Karpas-422 (cell line): ENCODE results near the gene RGPD8. TPM values are rescaled to one million over a fixed set of nuclear protein-coding genes. Genes with fewer than 3 reads are reported as not detected.

Experiments
- DNase-seq: peaks from one replicate; pipeline ENCODE4 v3.0.0-alpha.2; 2015
- H2AFZ ChIP-seq: fragments of 200-600 bp; sonication (generic); 2 replicates; pipeline ENCODE4 v1.6.1; 2014; ENCODE audit warnings: antibody characterized with exemption, low read length, mixed read lengths
- H3K27ac ChIP-seq: fragments of 200-600 bp; sonication (generic); 2 replicates; pipeline ENCODE4 v1.5.1; 2014; ENCODE audit warnings: mild to moderate bottlenecking, low read length, moderate library complexity
- H3K27me3 ChIP-seq: fragments of 200-600 bp; sonication (generic); 2 replicates; pipeline ENCODE4 v1.6.1; 2014; ENCODE audit warnings: low read length, mixed read lengths
- H3K36me3 ChIP-seq: fragments of 200-600 bp; sonication (generic); 2 replicates; pipeline ENCODE4 v1.6.1; 2014; ENCODE audit warnings: low read length, mixed read lengths; ENCODE audit not compliant: insufficient read depth
- H3K4me1 ChIP-seq: fragments of 200-600 bp; sonication (generic); 2 replicates; pipeline ENCODE4 v1.6.1; 2014; ENCODE audit warnings: mild to moderate bottlenecking, low read length, mixed read lengths
- H3K4me2 ChIP-seq: fragments of 200-600 bp; sonication (generic); 2 replicates; pipeline ENCODE4 v1.6.1; 2014; ENCODE audit warnings: low read length, low read depth, mild to moderate bottlenecking; ENCODE audit not compliant: poor library complexity, severe bottlenecking
- H3K4me3 ChIP-seq: fragments of 200-600 bp; sonication (generic); 2 replicates; pipeline ENCODE4 v1.5.1; 2014; ENCODE audit warnings: mild to moderate bottlenecking, antibody characterized with exemption, low read length, mixed read lengths
- H3K79me2 ChIP-seq: fragments of 200-600 bp; sonication (generic); 2 replicates; pipeline ENCODE4 v1.6.1; 2014; ENCODE audit warnings: mild to moderate bottlenecking, low read length, mixed read lengths
- H3K9ac ChIP-seq: fragments of 200-600 bp; sonication (generic); 2 replicates; pipeline ENCODE4 v1.6.0; 2014; ENCODE audit warnings: low read length
- H3K9me2 ChIP-seq: fragments of 200-600 bp; sonication (generic), shearing (Covaris generic); replicated peaks from 2 replicates; pipeline ENCODE4 v1.6.0; 2014; ENCODE audit warnings: mild to moderate bottlenecking, low read length, moderate library complexity; ENCODE audit not compliant: insufficient read depth
- H3K9me3 ChIP-seq: fragments of 300-700, 200-600 bp; sonication (generic); 2 replicates; pipeline ENCODE4 v1.6.1; 2014; ENCODE audit warnings: low read length, mixed read lengths
- H4K20me1 ChIP-seq: fragments of 200-600 bp; sonication (generic); 2 replicates; pipeline ENCODE4 v1.6.1; 2014; ENCODE audit warnings: mild to moderate bottlenecking, antibody characterized with exemption, low read length, low read depth; ENCODE audit not compliant: insufficient read depth
- total RNA-seq: library from RNA; depleted of rRNA; stranded (reverse); fragments of >200 nt; shearing (Covaris generic); gene quantifications from 2 replicates; pipeline ENCODE4 v1.2.3, GENCODE V29; 2014; ENCODE audit warnings: low replicate concordance

Gene RGPD8
- total RNA-seq, 1 experiment from 2014 or later, result not detected

- Histone ChIP-seq H4K20me1 (no peaks in the 10 kb centered on the region), H3K9me3 (no peaks in the 10 kb centered on the region), H3K79me2 (no peaks in the 10 kb centered on the region), H3K9me2 (no peaks in the 10 kb centered on the region), H3K27me3 (no peaks in the 10 kb centered on the region), H3K9ac (no peak overlapping the region), H3K27ac (no peak overlapping the region), H3K4me3 (no peak overlapping the region), H3K4me1 (no peaks in the 10 kb centered on the region), H3K36me3 (no peaks in the 10 kb centered on the region), H2AFZ (no peak overlapping the region), H3K4me2 (no peak overlapping the region)
- DNase-seq, result no peak
These were observed 41.5 kb upstream of the RGPD8 start for GRCh38 chr2:112474844-112475486.

GRCh38 chr2:112472547-112473263, 39.3 kb upstream of the RGPD8 start:
- H2AFZ ChIP-seq, result no peak overlapping the region
- no peak overlapping the region for H3K4me3 ChIP-seq
- no peak overlapping the region for H3K9ac ChIP-seq
- H3K9me2 ChIP-seq, result no peaks in the 10 kb centered on the region
- no peak overlapping the region for H3K4me2 ChIP-seq
- no peaks in the 10 kb centered on the region for H3K4me1 ChIP-seq
- H3K36me3 ChIP-seq, result no peaks in the 10 kb centered on the region
- no peak overlapping the region for H3K27ac ChIP-seq
- DNase-seq, result no peak
- no peaks in the 10 kb centered on the region for H4K20me1 ChIP-seq
- H3K9me3 ChIP-seq, result no peaks in the 10 kb centered on the region
- no peaks in the 10 kb centered on the region for H3K27me3 ChIP-seq
- H3K79me2 ChIP-seq, result no peaks in the 10 kb centered on the region

- Histone ChIP-seq H3K9me3 (no peaks in the 10 kb centered on the region), H3K4me1 (no peaks in the 10 kb centered on the region), H3K79me2 (no peaks in the 10 kb centered on the region), H3K4me2 (no peak overlapping the region), H3K9ac (no peak overlapping the region), H4K20me1 (no peaks in the 10 kb centered on the region), H3K36me3 (no peaks in the 10 kb centered on the region), H3K9me2 (no peaks in the 10 kb centered on the region), H3K27ac (no peak overlapping the region), H3K27me3 (no peaks in the 10 kb centered on the region; the same call in 1 of the 2 replicates), H2AFZ (no peak overlapping the region), H3K4me3 (no peak overlapping the region)
- no peak for DNase-seq
These were observed 31.9 kb upstream of the RGPD8 start for GRCh38 chr2:112465382-112465781.

- Histone ChIP-seq H3K9ac (no peak overlapping the region), H3K4me3 (no peak overlapping the region), H3K9me2 (no peaks in the 10 kb centered on the region), H3K27ac (no peak overlapping the region), H3K36me3 (no peaks in the 10 kb centered on the region), H3K9me3 (no peaks in the 10 kb centered on the region), H4K20me1 (no peaks in the 10 kb centered on the region), H3K4me2 (no peak overlapping the region), H3K79me2 (no peaks in the 10 kb centered on the region), H3K27me3 (no peaks in the 10 kb centered on the region; the same call in 1 of the 2 replicates), H2AFZ (no peak overlapping the region), H3K4me1 (no peaks in the 10 kb centered on the region)
- DNase-seq, result no peak
These were observed 29.8 kb upstream of the RGPD8 start for GRCh38 chr2:112463256-112463655.

GRCh38 chr2:112462178-112462577, 28.7 kb upstream of the RGPD8 start:
- Histone ChIP-seq H3K9me2 (no peaks in the 10 kb centered on the region), H3K4me2 (no peak overlapping the region), H3K36me3 (no peaks in the 10 kb centered on the region), H3K9ac (no peak overlapping the region), H3K4me1 (no peaks in the 10 kb centered on the region), H3K9me3 (no peaks in the 10 kb centered on the region), H2AFZ (no peak overlapping the region), H3K27ac (no peak overlapping the region), H4K20me1 (no peaks in the 10 kb centered on the region), H3K79me2 (no peaks in the 10 kb centered on the region), H3K4me3 (no peak overlapping the region), H3K27me3 (no peaks in the 10 kb centered on the region; the same call in 1 of the 2 replicates)
- DNase-seq, result no peak

- no peak for DNase-seq
- Histone ChIP-seq H3K9ac (no peak overlapping the region), H3K36me3 (no peaks in the 10 kb centered on the region), H4K20me1 (no peaks in the 10 kb centered on the region), H3K9me3 (no peaks in the 10 kb centered on the region), H3K4me2 (no peak overlapping the region), H3K27me3 (no peaks in the 10 kb centered on the region), H3K79me2 (no peaks in the 10 kb centered on the region), H3K4me1 (no peaks in the 10 kb centered on the region), H3K9me2 (no peaks in the 10 kb centered on the region), H2AFZ (no peak overlapping the region), H3K4me3 (no peak overlapping the region), H3K27ac (no peak overlapping the region)
These were observed 25.9 kb upstream of the RGPD8 start for GRCh38 chr2:112459372-112459771.

GRCh38 chr2:112454586-112454985, 21.1 kb upstream of the RGPD8 start:
- no peak overlapping the region for H3K4me3 ChIP-seq
- H3K27ac ChIP-seq, result no peak overlapping the region
- no peaks in the 10 kb centered on the region for H3K27me3 ChIP-seq
- no peak overlapping the region for H3K9ac ChIP-seq
- H3K9me3 ChIP-seq, result no peaks in the 10 kb centered on the region
- H3K36me3 ChIP-seq, result no peaks in the 10 kb centered on the region
- H3K9me2 ChIP-seq, result no peaks in the 10 kb centered on the region
- no peaks in the 10 kb centered on the region for H4K20me1 ChIP-seq
- H3K79me2 ChIP-seq, result no peaks in the 10 kb centered on the region
- DNase-seq, result no peak
- H3K4me1 ChIP-seq, result no peaks in the 10 kb centered on the region
- no peak overlapping the region for H3K4me2 ChIP-seq
- no peak overlapping the region for H2AFZ ChIP-seq

GRCh38 chr2:112451317-112451716, 17.9 kb upstream of the RGPD8 start:
- H4K20me1 ChIP-seq, result no peaks in the 10 kb centered on the region
- H3K4me1 ChIP-seq, result no peaks in the 10 kb centered on the region
- H3K9me3 ChIP-seq, result no peaks in the 10 kb centered on the region
- no peak overlapping the region for H3K27ac ChIP-seq
- no peaks in the 10 kb centered on the region for H3K9me2 ChIP-seq
- H2AFZ ChIP-seq, result no peak overlapping the region
- DNase-seq, result no peak
- no peaks in the 10 kb centered on the region for H3K36me3 ChIP-seq
- H3K4me2 ChIP-seq, result no peak overlapping the region
- no peaks in the 10 kb centered on the region for H3K27me3 ChIP-seq
- no peak overlapping the region for H3K4me3 ChIP-seq
- H3K9ac ChIP-seq, result no peak overlapping the region
- H3K79me2 ChIP-seq, result no peaks in the 10 kb centered on the region
